Omental fat pad (tissue), 4 donors: ENCODE data around the gene ADGRL3. TPM values are rescaled to one million over a fixed set of nuclear protein-coding genes. Genes with fewer than 3 reads are reported as not detected.

Source experiments
- ATAC-seq: fragments of 150-250 bp; one replicate; pipeline ENCODE4 v1.9.1; 2016; ENCODE audit warnings: mild to moderate bottlenecking, moderate library complexity; ENCODE audit not compliant: low FRiP score
- DNase-seq: peaks from one replicate; pipeline ENCODE4 v3.0.0-alpha.2; 2019; ENCODE audit warnings: low spot score
- total RNA-seq, 4 donors: library from RNA; depleted of rRNA; stranded (reverse); fragments of >200 nt; gene quantifications; one replicate each; pipeline ENCODE4 v1.1.0, GENCODE V29; 2016
- TF ChIP-seq, protein P1 (sequence below), 3 donors: fragments of 450-650 bp; IDR thresholded peaks; one replicate each; pipeline ENCODE4 v1.5.1; 2016 to 2017; ENCODE audit warnings: antibody characterized with exemption in 3 of 3, mild to moderate bottlenecking in 3 of 3, moderate library complexity in 2 of 3

ADGRL3 gene
- total RNA-seq, 4 donors from 2014 or later = 2.5 to 16.4 (median 4.6) TPM

DNA sequence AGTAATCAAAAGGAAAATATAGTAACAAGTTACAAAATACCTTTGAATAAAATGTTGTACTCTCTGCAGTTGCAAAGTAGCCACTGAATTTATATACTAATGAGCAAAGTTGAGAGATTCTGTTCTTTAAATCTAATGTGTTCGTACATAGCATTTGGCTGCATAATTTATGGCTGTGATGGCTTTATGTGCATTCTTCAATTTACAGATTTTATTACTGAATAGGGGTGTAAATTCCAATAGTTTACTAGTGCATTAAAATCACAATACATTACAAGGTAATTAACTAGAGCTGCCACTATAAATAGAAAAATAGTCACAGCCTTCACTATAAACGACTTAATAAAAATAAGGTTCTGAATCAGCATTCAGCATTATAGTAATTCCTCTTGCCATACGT, 620.0 kb downstream of the ADGRL3 start:
- no peak for ATAC-seq
- TF ChIP-seq, protein P1, sequence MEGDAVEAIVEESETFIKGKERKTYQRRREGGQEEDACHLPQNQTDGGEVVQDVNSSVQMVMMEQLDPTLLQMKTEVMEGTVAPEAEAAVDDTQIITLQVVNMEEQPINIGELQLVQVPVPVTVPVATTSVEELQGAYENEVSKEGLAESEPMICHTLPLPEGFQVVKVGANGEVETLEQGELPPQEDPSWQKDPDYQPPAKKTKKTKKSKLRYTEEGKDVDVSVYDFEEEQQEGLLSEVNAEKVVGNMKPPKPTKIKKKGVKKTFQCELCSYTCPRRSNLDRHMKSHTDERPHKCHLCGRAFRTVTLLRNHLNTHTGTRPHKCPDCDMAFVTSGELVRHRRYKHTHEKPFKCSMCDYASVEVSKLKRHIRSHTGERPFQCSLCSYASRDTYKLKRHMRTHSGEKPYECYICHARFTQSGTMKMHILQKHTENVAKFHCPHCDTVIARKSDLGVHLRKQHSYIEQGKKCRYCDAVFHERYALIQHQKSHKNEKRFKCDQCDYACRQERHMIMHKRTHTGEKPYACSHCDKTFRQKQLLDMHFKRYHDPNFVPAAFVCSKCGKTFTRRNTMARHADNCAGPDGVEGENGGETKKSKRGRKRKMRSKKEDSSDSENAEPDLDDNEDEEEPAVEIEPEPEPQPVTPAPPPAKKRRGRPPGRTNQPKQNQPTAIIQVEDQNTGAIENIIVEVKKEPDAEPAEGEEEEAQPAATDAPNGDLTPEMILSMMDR (IDR thresholded peaks at IDR 0.05) = no peak

DNA sequence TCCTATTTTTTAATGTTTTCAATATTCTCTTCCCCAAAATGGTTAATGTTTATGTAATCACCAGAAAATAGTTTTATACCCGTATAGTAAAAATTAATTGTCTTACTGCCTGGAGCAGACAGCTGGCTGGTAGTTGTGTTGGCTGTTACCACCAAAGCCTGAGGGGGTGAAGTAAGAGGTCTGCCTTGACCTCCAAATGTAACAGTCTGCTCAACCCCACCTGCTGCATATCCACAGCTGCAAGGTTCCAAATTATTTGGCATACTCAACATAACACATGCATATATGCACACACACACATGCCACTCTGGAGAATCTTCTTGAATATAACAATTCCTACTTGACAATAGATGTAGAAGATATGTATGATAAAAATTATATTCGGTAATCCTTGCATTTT, 624.3 kb downstream of the ADGRL3 start:
- ATAC-seq = no peak
- no peak for DNase-seq
- TF ChIP-seq, protein P1 (IDR thresholded peaks at IDR 0.05) = no peak

More for the DNA sequence above, 620.0 kb downstream of the ADGRL3 start:
- DNase-seq = no peak

DNA sequence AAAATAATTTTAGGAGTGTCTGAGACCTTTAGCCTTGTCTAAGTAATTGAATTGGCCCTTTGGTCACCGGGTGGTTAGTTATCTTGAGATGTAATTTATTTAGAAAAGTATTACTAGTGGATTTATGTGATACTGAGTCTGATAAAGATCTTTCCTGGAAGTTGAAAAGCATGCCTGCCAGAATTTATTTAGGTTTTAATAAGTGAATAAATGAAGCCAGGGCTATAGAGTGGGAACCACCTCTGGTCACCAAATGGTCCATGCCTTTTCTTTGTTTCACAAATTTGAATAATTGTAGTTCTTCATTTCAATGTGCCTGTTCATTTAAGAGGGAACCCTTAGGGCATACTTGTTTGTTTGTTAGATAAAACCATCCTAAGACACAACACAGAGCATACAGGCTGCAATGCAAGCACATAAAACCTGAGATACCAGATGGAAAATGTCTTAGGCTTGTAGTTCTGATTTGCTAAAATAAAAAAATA, 627.8 kb downstream of the ADGRL3 start:
- TF ChIP-seq, protein P1 (IDR thresholded peaks at IDR 0.05) = no peak
- DNase-seq (no peak), ATAC-seq (no peak)

DNA sequence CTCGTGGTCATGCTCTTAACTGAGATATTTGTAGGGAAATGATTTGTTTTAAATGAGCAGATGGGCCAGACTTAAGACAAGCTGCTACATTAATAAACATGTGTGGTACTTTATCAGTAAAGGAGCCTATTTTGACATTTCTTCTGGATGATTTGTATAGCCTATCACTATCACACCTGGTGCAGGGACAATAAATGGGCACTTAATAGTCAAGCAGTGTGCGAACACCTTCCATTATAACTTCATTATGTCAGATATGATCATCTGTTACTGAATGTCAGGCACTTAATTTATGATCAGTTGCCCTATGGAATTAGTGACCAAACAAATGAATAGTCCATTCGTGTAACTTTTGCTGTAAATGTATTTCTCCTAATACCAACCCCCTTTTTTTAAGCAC, 628.8 kb downstream of the ADGRL3 start:
- TF ChIP-seq, protein P1 (IDR thresholded peaks at IDR 0.05) = no peak
- ATAC-seq = no peak
- DNase-seq = no peak

DNA sequence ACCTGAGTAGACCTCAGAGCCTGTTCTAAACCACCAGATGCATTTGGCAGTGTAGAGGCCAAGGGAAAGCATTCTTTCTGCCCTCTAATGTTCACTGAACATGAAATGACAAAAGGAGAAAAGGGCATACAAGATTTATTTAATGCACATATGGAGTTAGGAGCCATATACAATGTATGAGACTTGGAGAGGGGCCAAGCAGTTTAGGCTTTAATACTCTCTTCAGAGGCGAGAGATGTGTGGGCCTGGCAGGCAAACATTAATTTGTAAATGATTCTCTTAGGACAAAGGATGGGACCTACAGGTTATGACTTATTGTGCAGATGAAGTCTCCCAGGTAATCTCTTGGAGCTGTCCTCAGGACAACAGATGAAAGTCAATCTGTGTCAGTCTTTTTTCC, 631.9 kb downstream of the ADGRL3 start:
- no peak for ATAC-seq
- TF ChIP-seq, protein P1 (IDR thresholded peaks at IDR 0.05) = no peak
- DNase-seq = no peak

DNA sequence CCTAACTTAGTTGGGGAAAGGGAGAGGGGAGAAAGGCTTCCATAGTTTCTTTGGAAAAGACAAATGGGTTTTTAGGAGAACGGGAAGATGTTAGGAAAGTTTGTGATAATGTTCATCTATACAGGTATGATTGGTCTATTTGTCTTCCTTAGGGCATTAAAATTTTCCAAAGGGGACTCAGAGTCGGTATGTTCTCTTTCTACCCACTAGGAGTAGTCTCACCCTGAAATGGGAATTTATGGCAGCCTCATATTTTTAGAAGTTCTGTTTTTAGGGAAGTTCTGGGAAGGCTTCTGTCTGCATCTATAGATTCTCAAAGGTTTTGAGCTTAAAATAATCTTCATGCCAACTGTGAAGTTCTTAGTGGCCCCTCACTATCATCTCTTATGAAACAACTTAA, 637.3 kb downstream of the ADGRL3 start:
- no peak for DNase-seq

DNA sequence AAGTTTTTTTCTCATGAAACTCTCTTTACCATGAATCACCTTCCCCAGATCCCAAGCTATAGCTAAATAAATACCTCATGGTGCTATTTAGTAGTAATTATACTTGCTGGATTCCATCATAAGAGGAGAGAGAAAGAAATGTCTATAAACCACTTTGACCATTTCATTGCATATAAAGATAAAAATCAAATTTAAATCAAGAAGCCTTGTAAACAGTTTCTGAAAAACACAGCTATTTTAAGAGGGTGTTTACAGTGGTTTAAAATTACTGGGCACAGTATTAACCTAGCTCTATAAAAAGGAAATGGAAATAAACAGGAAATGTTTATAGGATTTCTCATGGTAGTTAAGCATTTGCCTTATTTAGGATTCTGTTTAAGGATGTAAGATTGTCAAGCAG, 637.9 kb downstream of the ADGRL3 start:
- TF ChIP-seq, protein P1 (IDR thresholded peaks at IDR 0.05) = no peak
- DNase-seq (no peak), ATAC-seq (no peak)

More for the DNA sequence above, 637.3 kb downstream of the ADGRL3 start:
- TF ChIP-seq, protein P1 (IDR thresholded peaks at IDR 0.05) = no peak
- ATAC-seq = no peak
